ENCODE data around the gene HOXC9.
"Not testable (repeated sequence)": the region's sequence is repeated elsewhere in the genome, so short reads cannot be mapped to it uniquely, and the experiment has no call there.

HOXC9 gene

GRCh38 chr12:54039417-54040147, 39.6 kb downstream of the HOXC9 start:
- H3K27me3 ChIP-seq (ENCODE audit: insufficient read depth, low read length), result no peaks in the 10 kb centered on the region
- H3K4me1 ChIP-seq (ENCODE audit: control insufficient read depth, insufficient read depth, low read length, unreplicated experiment), result peaks cover 6% of the 10 kb centered on the region
- peak overlapping the region; percentile 27; the same call in 1 of the 2 replicates for H3K4me3 ChIP-seq (ENCODE audit: low read depth, low read length)
- no peaks in the 10 kb centered on the region for H3K36me3 ChIP-seq (ENCODE audit: insufficient read depth, low read length)
- H3K79me2 ChIP-seq (ENCODE audit: control insufficient read depth, insufficient read depth, low read length, unreplicated experiment), result no peaks in the 10 kb centered on the region
- no peak overlapping the region for H2AFZ ChIP-seq (ENCODE audit: low read length, unreplicated experiment)
- no peak overlapping the region for H3K27ac ChIP-seq (ENCODE audit: low read depth, low read length)

- H3K4me1 ChIP-seq (ENCODE audit: control insufficient read depth, insufficient read depth, low read length, unreplicated experiment), result peaks cover 6% of the 10 kb centered on the region
- no peaks in the 10 kb centered on the region for H3K27me3 ChIP-seq (ENCODE audit: insufficient read depth, low read length)
These were observed 40.2 kb downstream of the HOXC9 start for GRCh38 chr12:54040148-54040494.

GRCh38 chr12:54040648-54041047, 40.7 kb downstream of the HOXC9 start:
- Histone ChIP-seq H3K27me3 (ENCODE audit: insufficient read depth, low read length) (no peaks in the 10 kb centered on the region), H3K27ac (ENCODE audit: low read depth, low read length) (no peak overlapping the region), H3K79me2 (ENCODE audit: control insufficient read depth, insufficient read depth, low read length, unreplicated experiment) (no peaks in the 10 kb centered on the region), H2AFZ (ENCODE audit: low read length, unreplicated experiment) (no peak overlapping the region), H3K4me3 (ENCODE audit: low read depth, low read length) (no peak overlapping the region), H3K4me1 (ENCODE audit: control insufficient read depth, insufficient read depth, low read length, unreplicated experiment) (peaks cover 6% of the 10 kb centered on the region), H3K36me3 (ENCODE audit: insufficient read depth, low read length) (no peaks in the 10 kb centered on the region)

More at GRCh38 chr12:54040148-54040494, 40.2 kb downstream of the HOXC9 start:
- Histone ChIP-seq H3K36me3 (ENCODE audit: insufficient read depth, low read length) (no peaks in the 10 kb centered on the region), H3K27ac (ENCODE audit: low read depth, low read length) (no peak overlapping the region), H3K4me3 (ENCODE audit: low read depth, low read length) (peak overlapping the region; percentile 27; the same call in 1 of the 2 replicates), H2AFZ (ENCODE audit: low read length, unreplicated experiment) (no peak overlapping the region), H3K79me2 (ENCODE audit: control insufficient read depth, insufficient read depth, low read length, unreplicated experiment) (no peaks in the 10 kb centered on the region)

GRCh38 chr12:54041097-54041690, 41.2 kb downstream of the HOXC9 start:
- Histone ChIP-seq H3K27me3 (ENCODE audit: insufficient read depth, low read length) (no peaks in the 10 kb centered on the region), H3K4me1 (ENCODE audit: control insufficient read depth, insufficient read depth, low read length, unreplicated experiment) (peaks cover 6% of the 10 kb centered on the region), H3K36me3 (ENCODE audit: insufficient read depth, low read length) (no peaks in the 10 kb centered on the region)

GRCh38 chr12:54042033-54042432, 42.1 kb downstream of the HOXC9 start:
- not testable (repeated sequence) for H3K27me3 ChIP-seq (ENCODE audit: insufficient read depth, low read length); H3K36me3 ChIP-seq (ENCODE audit: insufficient read depth, low read length); H3K4me3 ChIP-seq (ENCODE audit: low read depth, low read length); H3K79me2 ChIP-seq (ENCODE audit: control insufficient read depth, insufficient read depth, low read length, unreplicated experiment); H3K27ac ChIP-seq (ENCODE audit: low read depth, low read length); H2AFZ ChIP-seq (ENCODE audit: low read length, unreplicated experiment); H3K4me1 ChIP-seq (ENCODE audit: control insufficient read depth, insufficient read depth, low read length, unreplicated experiment)

More at GRCh38 chr12:54041097-54041690, 41.2 kb downstream of the HOXC9 start:
- no peak overlapping the region for H3K27ac ChIP-seq (ENCODE audit: low read depth, low read length)
- no peak overlapping the region for H2AFZ ChIP-seq (ENCODE audit: low read length, unreplicated experiment)
- H3K4me3 ChIP-seq (ENCODE audit: low read depth, low read length), result no peak overlapping the region
- H3K79me2 ChIP-seq (ENCODE audit: control insufficient read depth, insufficient read depth, low read length, unreplicated experiment), result no peaks in the 10 kb centered on the region

GRCh38 chr12:54042970-54043853, 43.3 kb downstream of the HOXC9 start:
- no peaks in the 10 kb centered on the region for H3K27me3 ChIP-seq (ENCODE audit: insufficient read depth, low read length)
- no peak overlapping the region for H3K27ac ChIP-seq (ENCODE audit: low read depth, low read length)
- H3K4me1 ChIP-seq (ENCODE audit: control insufficient read depth, insufficient read depth, low read length, unreplicated experiment), result peaks cover 6% of the 10 kb centered on the region
- H2AFZ ChIP-seq (ENCODE audit: low read length, unreplicated experiment), result no peak overlapping the region
- H3K36me3 ChIP-seq (ENCODE audit: insufficient read depth, low read length), result no peaks in the 10 kb centered on the region
- no peaks in the 10 kb centered on the region for H3K79me2 ChIP-seq (ENCODE audit: control insufficient read depth, insufficient read depth, low read length, unreplicated experiment)
- no peak overlapping the region for H3K4me3 ChIP-seq (ENCODE audit: low read depth, low read length)

GRCh38 chr12:54044425-54045103, 44.6 kb downstream of the HOXC9 start:
- H2AFZ ChIP-seq (ENCODE audit: low read length, unreplicated experiment), result no peak overlapping the region
- H3K4me3 ChIP-seq (ENCODE audit: low read depth, low read length), result no peak overlapping the region
- no peaks in the 10 kb centered on the region for H3K27me3 ChIP-seq (ENCODE audit: insufficient read depth, low read length)
- peaks cover 4% of the 10 kb centered on the region for H3K4me1 ChIP-seq (ENCODE audit: control insufficient read depth, insufficient read depth, low read length, unreplicated experiment)
- H3K79me2 ChIP-seq (ENCODE audit: control insufficient read depth, insufficient read depth, low read length, unreplicated experiment), result no peaks in the 10 kb centered on the region
- H3K36me3 ChIP-seq (ENCODE audit: insufficient read depth, low read length), result no peaks in the 10 kb centered on the region
- no peak overlapping the region for H3K27ac ChIP-seq (ENCODE audit: low read depth, low read length)

- Histone ChIP-seq H3K4me3 (ENCODE audit: low read depth, low read length) (no peak overlapping the region), H3K27ac (ENCODE audit: low read depth, low read length) (no peak overlapping the region), H3K79me2 (ENCODE audit: control insufficient read depth, insufficient read depth, low read length, unreplicated experiment) (no peaks in the 10 kb centered on the region), H2AFZ (ENCODE audit: low read length, unreplicated experiment) (no peak overlapping the region), H3K4me1 (ENCODE audit: control insufficient read depth, insufficient read depth, low read length, unreplicated experiment) (no peaks in the 10 kb centered on the region), H3K36me3 (ENCODE audit: insufficient read depth, low read length) (no peaks in the 10 kb centered on the region), H3K27me3 (ENCODE audit: insufficient read depth, low read length) (no peaks in the 10 kb centered on the region)
These were observed 45.4 kb downstream of the HOXC9 start for GRCh38 chr12:54045401-54045800.

GRCh38 chr12:54045868-54046521, 46.0 kb downstream of the HOXC9 start:
- no peaks in the 10 kb centered on the region for H3K79me2 ChIP-seq (ENCODE audit: control insufficient read depth, insufficient read depth, low read length, unreplicated experiment)
- no peak overlapping the region for H3K4me3 ChIP-seq (ENCODE audit: low read depth, low read length)
- no peaks in the 10 kb centered on the region for H3K27me3 ChIP-seq (ENCODE audit: insufficient read depth, low read length)
- H2AFZ ChIP-seq (ENCODE audit: low read length, unreplicated experiment), result no peak overlapping the region
- no peaks in the 10 kb centered on the region for H3K4me1 ChIP-seq (ENCODE audit: control insufficient read depth, insufficient read depth, low read length, unreplicated experiment)
- H3K36me3 ChIP-seq (ENCODE audit: insufficient read depth, low read length), result no peaks in the 10 kb centered on the region
- no peak overlapping the region for H3K27ac ChIP-seq (ENCODE audit: low read depth, low read length)

GRCh38 chr12:54046809-54047159, 46.8 kb downstream of the HOXC9 start:
- no peaks in the 10 kb centered on the region for H3K79me2 ChIP-seq (ENCODE audit: control insufficient read depth, insufficient read depth, low read length, unreplicated experiment)
- H3K27ac ChIP-seq (ENCODE audit: low read depth, low read length), result no peak overlapping the region
- no peaks in the 10 kb centered on the region for H3K36me3 ChIP-seq (ENCODE audit: insufficient read depth, low read length)
- no peak overlapping the region for H3K4me3 ChIP-seq (ENCODE audit: low read depth, low read length)
- no peaks in the 10 kb centered on the region for H3K27me3 ChIP-seq (ENCODE audit: insufficient read depth, low read length)
- H3K4me1 ChIP-seq (ENCODE audit: control insufficient read depth, insufficient read depth, low read length, unreplicated experiment), result no peaks in the 10 kb centered on the region
- H2AFZ ChIP-seq (ENCODE audit: low read length, unreplicated experiment), result no peak overlapping the region

All from ACC112 (cell line).